Astrocyte of the hippocampus (primary cell): Measurements from ENCODE around the gene UBXN6.

Experiments used
- DNase-seq: peaks from one replicate; pipeline ENCODE4 v3.0.0; 2011; ENCODE audit warnings: low read depth, low spot score

Gene UBXN6

DNA sequence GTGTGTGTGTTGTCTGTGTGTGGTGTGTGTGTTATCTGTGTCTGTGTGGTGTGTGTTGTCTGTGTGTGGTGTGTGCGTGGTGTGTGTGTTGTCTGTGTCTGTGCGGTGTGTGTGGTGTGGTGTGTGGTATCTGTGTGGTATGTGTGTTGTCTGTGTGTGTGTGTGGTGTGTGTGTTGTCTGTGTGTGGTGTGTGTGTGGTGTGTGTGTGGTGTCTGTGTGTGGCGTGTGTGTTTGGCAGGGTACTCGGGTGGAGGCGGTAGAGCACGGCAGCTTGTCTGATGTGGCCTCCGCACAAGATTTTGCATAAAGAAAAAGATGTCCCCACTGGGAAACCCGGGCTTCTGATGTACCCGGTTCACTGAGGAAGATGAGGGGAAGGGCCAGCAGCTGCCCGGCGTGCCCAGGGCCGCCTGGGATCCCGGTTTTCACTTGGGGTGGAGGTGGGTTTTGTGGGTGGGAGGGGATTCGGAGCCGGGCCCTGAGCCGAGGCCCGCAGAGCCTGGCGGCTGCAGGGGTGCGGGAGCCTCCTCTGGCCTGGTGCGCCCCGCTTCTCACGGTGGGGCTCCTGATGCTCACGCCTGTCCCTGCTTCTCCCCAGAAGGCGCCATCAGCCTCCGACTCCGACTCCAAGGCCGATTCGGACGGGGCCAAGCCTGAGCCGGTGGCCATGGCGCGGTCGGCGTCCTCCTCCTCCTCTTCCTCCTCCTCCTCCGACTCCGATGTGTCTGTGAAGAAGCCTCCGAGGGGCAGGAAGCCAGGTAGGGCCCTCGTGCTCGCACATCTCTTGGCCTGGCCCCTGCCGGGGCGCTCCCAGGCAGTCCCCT is 35.7 kb upstream of the UBXN6 start:
- no peak for DNase-seq

- no peak for DNase-seq
These were observed 34.9 kb upstream of the UBXN6 start for GRCh38 chr19:4492337-4493103.

GRCh38 chr19:4491446-4491845 is 33.9 kb upstream of the UBXN6 start:
- DNase-seq = no peak

DNA sequence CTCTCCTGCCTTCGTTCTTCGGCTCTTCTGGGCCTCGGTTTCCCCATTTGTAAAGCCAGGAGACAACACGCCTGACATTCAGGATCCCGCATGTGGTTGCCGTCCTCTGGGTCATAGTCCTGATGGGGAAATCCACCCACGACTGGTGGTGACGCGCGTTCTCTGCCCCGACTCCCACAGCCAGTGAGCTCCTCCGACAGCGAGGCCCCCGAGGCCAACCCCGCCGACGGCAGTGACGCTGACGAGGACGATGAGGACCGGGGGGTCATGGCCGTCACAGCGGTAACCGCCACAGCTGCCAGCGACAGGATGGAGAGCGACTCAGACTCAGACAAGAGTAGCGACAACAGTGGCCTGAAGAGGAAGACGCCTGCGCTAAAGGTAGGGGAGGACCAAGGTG is 30.9 kb upstream of the UBXN6 start:
- DNase-seq = no peak

- no peak for DNase-seq
These were observed 30.0 kb upstream of the UBXN6 start for GRCh38 chr19:4487572-4487971.

DNA sequence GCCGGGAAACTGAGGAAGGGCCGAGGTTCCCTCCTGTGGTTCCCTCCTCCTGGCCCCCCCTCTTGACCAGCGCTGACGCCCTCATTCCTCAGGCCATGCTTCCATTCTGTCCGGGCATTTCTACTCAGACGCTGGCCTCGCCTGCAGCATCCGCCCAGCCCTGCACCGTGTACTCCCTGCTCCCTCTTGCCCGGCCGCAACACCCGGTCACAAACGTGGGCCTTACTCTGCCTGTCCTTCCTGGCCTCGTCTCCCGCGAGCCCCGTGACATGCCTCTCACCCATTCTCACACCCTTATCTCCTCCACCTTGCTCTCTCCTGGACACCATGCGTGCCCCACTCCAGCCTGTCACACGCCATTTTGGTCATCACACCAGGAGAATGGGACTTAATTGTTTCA is 25.8 kb upstream of the UBXN6 start:
- DNase-seq = no peak

DNA sequence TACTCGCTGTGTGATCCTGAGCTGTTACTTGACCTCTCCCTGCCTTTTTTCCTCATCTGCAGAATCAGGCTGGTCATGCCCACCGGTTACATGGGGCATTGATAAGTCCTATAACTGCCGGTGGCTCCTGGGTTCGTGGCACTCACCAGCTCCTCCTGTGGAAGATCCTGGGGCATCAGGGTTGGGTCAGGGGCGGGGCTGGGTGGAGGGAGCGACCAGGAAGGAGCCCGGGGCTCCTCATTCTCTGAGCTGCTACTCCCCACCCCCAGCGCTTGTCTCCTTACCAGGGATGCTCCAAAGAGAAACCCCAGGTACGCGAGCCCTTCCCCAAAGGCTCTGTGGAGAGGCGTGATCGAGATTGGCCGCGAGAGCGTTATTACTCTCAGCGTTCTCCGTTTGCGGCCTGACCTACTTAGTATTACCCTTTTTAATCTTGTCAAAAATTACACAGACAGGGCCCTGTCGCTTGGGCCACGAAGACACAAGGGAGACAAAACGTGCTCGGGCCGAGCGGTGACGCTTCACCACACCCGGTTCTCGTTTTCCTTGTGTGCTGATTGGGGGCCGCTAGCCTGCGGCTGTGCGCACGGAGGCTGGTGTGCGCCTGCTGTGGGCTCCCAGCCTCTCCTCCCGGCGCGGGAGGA is 25.2 kb upstream of the UBXN6 start:
- no peak for DNase-seq

- DNase-seq = no peak
These were observed 19.6 kb upstream of the UBXN6 start for GRCh38 chr19:4477034-4477801.

DNA sequence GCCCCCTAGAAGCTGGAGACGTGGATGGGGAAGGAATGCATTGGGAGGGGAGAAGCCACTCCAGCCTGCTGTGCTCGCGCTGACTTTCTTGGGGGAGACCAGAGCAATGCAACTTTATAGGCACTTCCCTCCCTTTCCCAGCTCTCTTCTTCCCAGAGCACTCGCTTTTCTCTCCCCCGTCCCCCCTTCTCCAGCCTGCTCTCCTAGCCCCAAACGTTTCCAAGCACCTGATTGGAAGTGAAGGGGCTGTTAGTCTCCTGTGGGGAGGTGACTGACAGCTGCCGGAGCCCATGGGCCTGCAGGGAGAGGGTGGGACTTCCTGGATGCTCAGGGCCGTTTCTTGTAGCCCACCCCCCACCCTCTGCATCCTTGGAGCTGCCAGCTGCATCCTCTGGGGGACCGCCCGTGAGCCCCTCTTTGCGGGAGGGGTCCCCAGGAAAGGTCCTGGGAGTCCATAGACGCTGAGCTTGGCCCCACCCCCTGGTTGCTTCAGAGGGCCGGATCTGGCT is 17.0 kb upstream of the UBXN6 start:
- peak; percentile 89 for DNase-seq

GRCh38 chr19:4473763-4474513 is 16.3 kb upstream of the UBXN6 start:
- peak; percentile 41 for DNase-seq

DNA sequence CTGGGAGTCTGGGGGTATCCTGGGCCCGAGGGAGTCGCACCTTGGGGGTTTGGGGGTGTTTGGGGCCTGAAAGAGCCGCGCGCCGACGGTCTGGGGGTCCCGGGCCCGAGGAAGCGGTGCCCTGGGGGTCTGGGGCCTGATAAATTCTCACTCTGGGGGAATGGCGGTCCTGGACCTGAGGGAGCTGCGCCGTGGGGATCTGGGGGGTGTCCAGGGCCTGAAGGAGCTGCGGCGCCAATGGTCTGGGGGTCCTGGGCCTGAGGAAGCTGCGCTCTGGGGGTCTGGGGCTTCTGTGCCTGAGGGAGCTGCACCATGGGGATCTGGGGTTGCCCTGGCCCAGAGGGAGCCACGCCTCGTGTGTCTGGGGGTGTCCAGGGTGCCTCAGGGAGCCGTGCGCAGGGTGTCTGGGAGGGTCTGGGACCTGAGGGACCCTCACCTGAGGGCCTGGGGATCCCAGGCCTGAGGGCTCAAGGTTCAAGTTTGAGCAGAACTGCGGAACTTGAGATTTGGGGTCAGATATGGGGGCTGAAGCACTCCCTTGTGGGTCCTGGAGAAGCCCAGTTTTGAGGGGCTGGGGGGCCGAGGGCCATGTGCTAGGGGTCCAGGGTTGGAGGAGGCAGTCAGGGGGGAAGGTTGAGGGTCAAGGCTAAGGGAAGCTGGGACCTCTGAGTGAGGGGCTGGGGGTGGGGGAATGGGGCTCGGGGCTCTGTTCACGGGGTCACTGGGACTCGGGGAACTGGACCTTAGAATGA is 15.6 kb upstream of the UBXN6 start:
- no peak for DNase-seq

DNA sequence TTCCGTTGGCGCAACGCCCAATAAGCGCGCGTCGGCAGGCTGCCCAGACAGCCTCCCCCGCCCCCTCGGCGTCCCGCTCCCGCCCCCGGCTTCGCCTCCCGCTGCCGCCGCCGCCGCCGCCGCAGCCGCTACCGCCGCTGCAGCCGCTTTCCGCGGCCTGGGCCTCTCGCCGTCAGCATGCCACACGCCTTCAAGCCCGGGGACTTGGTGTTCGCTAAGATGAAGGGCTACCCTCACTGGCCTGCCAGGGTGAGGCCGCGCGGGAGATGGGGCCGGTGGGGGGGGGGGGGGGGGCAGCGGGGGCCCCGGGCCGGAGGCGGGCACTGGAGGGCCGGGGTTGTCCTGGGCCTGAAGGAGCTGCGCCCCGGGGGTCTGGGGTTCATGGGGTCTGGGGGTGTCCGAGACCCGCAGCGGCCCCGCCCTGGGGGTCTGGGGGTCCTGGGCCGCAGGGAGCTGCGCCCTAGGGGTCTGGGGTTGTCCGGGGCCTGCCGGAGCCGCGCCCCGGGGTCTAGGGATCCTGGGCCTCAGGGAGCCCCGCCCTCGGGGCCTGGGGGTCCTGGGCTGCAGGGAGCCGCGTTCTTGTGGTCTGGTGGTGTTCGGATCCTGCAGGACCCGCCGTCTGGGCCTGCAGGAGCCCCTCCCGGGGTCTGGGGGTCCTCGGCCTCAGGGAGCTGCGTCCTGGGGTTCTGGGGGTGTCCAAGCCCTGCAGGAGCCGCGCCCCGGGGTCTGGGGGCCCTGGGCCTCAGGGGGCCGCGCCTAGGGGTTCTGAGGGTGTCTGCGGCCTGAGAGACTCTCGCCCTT is 14.8 kb upstream of the UBXN6 start, which contains the start of gene HDGFL2:
TSS of gene HDGFL2 (plus strand) at position 124 of the 801 bp plus-strand sequence. CDS start at position 178, 54 bp downstream.
- no peak for DNase-seq

DNA sequence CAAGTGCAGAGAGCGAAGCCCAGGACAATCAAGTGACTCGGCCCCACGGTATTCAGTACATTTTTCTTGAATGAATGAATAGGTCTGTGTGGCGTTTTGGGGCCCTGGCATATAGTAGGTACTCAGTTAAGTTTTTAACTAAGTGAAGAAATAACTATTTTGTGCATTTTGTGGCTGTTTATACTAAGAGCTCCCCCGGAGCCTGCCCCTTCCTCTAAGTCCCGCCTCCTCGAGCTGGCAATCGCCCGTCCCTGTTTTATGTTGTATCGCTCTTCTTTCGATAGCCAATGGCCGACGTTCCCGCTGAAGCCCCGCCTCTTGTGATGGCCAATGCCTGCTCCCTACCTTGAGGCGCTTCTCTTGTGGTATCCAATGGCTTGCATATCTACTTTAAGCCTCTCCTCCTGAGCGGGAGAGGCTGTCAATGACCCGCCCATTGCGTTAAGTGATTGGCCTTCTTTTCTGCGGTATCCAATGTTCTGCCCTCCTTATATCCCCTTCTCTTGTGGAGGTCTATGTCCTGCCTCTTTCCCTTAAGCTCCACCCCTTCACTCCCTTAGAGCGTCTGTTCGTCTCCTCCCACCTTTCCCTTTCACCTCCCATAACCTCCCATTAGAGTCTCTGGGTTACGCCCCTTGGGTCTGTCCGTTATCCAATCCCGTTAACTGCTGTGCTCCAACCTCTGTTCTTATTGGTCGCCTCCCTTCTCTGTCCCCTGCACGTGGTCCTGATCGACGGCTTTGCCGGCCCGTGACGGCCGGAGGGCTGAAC is 14.0 kb upstream of the UBXN6 start:
- DNase-seq = peak; percentile 100

DNA sequence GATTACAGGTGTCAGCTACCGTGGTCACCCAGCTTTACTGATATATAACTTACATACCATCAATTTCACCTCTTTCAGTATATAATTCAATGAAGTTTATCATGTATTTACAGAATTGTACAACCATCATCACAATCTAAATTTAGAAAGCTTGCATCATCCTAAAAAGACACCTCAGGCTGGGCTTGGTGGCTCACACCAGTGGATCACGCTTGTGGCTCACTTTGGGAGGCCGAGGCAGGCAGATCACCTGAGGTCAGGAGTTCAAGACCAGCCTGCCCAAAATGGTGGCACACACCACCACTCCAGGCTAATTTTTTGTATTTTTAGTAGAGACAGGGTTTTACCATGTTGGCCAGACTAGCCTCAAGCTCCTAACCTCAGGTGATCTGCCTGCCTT is 10.2 kb upstream of the UBXN6 start:
- no peak for DNase-seq

DNA sequence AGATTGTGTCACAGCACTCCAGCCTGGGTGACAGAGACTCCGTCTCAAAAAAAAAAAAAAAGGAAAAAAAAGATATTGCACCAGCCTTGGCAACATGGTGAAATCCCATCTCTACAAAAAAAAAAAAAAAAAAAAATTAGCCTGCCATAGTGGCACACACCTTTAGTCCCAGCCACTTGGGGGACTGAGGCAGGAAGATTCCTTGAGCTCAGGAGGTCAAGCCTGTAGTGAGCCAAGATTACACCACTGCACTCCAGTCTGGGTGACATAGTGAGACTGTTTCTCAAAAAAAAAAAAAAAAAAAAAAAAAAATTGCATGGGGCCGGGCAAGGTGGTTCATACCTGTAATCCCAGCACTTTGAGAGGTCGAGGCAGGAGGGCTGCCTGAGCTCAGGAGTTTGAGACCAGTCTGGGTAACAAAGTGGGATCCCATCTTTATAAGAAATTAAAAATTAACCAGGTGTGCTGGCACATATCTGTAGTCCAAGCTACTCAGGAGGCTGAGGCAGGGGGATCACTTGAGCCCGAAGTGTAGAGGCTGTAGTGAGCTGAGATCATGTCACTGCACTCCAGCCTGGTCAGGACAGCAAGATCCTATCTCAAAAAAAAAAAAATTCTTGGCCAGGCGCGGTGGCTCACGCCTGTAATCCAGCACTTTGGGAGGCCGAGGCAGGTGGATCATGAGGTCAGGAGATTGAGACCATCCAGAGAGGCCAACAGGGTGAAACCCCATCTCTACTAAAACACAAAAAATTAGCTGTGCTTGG is 7.4 kb upstream of the UBXN6 start:
- DNase-seq = no peak

DNA sequence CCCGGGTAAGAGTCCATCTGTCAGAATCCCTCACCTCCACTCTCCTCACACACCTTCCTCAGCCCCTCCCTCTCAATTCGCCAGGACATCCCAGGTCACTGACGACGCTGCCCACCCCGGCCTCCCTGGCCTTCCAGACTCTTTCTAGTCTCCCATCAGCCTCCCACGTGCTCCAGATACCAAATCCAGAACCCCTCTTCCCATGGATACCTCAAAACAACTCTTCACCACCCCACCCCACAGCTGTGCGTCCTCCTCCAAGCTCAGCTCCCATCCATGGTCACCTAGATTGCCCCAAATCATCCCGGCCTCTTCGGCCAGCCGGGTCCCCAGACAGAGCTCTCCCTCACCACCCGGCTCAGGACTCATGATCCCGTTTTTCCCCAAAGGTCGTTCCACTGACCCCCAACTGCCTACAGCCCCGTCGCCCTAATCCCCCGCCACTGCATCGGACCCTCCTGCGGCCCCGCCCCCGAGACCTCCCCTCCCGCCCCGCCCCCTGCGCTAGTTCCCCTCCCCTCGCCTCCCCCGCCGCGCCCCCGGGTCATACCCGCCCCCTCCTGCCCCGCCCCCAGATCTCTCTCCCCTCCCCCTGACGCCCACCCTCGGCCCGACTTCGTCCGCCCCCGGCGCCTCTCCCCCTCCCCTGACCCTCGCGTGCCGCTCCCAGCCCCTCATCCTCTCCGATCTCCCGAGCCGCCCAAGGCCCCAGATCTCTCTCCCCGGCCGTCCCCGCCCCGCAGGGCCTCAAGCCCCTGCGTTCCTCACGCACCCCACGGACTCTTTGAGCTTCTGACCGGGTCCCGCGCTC is 546 bp downstream of the UBXN6 start:
- DNase-seq = peak; percentile 81

GRCh38 chr19:4456476-4456842 is 1.1 kb downstream of the UBXN6 start:
- peak; percentile 74 for DNase-seq
